ENCODE data around the gene CADPS.

DNA sequence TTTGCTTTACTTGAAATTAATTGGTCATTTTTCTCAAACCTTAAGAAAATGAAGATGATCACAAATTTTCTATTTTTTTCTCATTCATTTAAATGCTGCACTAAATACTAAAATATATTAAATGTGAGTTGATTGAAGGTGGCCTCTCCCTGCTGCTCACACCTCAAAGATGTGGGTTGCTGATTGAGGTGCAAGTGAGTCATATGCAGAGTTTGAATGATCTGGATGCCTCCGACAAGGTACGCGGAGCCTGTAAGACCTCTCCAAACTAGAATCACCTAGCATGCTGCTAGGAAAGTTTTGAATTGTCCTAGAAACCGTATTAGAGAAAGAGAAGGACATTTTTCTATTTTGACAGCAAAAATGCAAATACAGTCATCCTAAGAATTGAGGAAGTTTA is 290.6 kb downstream of the CADPS start:
- no peak for TF ChIP-seq CTCF (IDR thresholded peaks at IDR 0.05)
- no peak for TF ChIP-seq USF2 (IDR thresholded peaks at IDR 0.05; ENCODE audit: borderline replicate concordance, low read depth, low read length)
- no peak for TF ChIP-seq POLR2AphosphoS5 (IDR thresholded peaks at IDR 0.05; ENCODE audit: low read depth, low read length)
- TF ChIP-seq EP300 (IDR thresholded peaks at IDR 0.05; ENCODE audit: borderline replicate concordance in 1 of 2, low read depth in 1 of 2, low read length in 1 of 2), result no peak
- TF ChIP-seq RFX5 (IDR thresholded peaks at IDR 0.05; ENCODE audit: low read length), result no peak
- no peak for TF ChIP-seq FOXM1 (IDR thresholded peaks at IDR 0.05; ENCODE audit: low read depth)
- no peak for TF ChIP-seq RAD21 (IDR thresholded peaks at IDR 0.05; ENCODE audit: low read length)

Measured in SK-N-SH (cell line).